ENCODE data around the gene WDR88.
"Not testable (repeated sequence)": the region's sequence is repeated elsewhere in the genome, so short reads cannot be mapped to it uniquely, and the experiment has no call there.

WDR88 gene

GRCh38 chr19:33171222-33171795 is 39.4 kb downstream of the WDR88 start:
- no peak for DNase-seq (ENCODE audit: low read depth in 2 of 2)

- no peak for DNase-seq (ENCODE audit: low read depth in 2 of 2)
Observed at GRCh38 chr19:33171916-33172359, 40.0 kb downstream of the WDR88 start.

GRCh38 chr19:33174186-33174585 is 42.3 kb downstream of the WDR88 start:
- no peak for DNase-seq (ENCODE audit: low read depth in 2 of 2)

GRCh38 chr19:33175156-33175782 is 43.4 kb downstream of the WDR88 start:
- DNase-seq (ENCODE audit: low read depth in 2 of 2): no peak

- DNase-seq (ENCODE audit: low read depth in 2 of 2): no peak
Observed at GRCh38 chr19:33175886-33176669, 44.2 kb downstream of the WDR88 start.

GRCh38 chr19:33176670-33177416 is 44.9 kb downstream of the WDR88 start:
- peak; percentile 96 to 98 for DNase-seq (ENCODE audit: low read depth in 2 of 2)

- DNase-seq (ENCODE audit: low read depth in 2 of 2): no peak
Observed at GRCh38 chr19:33177417-33177979, 45.6 kb downstream of the WDR88 start.

- no peak for DNase-seq (ENCODE audit: low read depth in 2 of 2)
Observed at GRCh38 chr19:33186431-33187182, 54.7 kb downstream of the WDR88 start.

- no peak for DNase-seq (ENCODE audit: low read depth in 2 of 2)
Observed at GRCh38 chr19:33187183-33187540, 55.2 kb downstream of the WDR88 start.

- DNase-seq (ENCODE audit: low read depth in 2 of 2): no peak
Observed at GRCh38 chr19:33189453-33189852, 57.5 kb downstream of the WDR88 start.

- DNase-seq (ENCODE audit: low read depth in 2 of 2): not testable (repeated sequence)
Observed at GRCh38 chr19:33191092-33191491, 59.2 kb downstream of the WDR88 start.

- DNase-seq (ENCODE audit: low read depth in 2 of 2): no peak
Observed at GRCh38 chr19:33191501-33191900, 59.6 kb downstream of the WDR88 start.

- DNase-seq (ENCODE audit: low read depth in 2 of 2): no peak
Observed at GRCh38 chr19:33192010-33192409, 60.1 kb downstream of the WDR88 start.

GRCh38 chr19:33193269-33193864 is 61.5 kb downstream of the WDR88 start:
- DNase-seq (ENCODE audit: low read depth in 2 of 2): no peak

- DNase-seq (ENCODE audit: low read depth in 2 of 2): no peak
Observed at GRCh38 chr19:33193865-33194362, 62.0 kb downstream of the WDR88 start, which contains the start of gene LRP3. Gene LRP3 (plus strand): TSS chr19:33194330. CDS start chr19:33194786, 456 bp downstream.

- no peak for DNase-seq (ENCODE audit: low read depth in 2 of 2)
Observed at GRCh38 chr19:33194532-33194885, 62.6 kb downstream of the WDR88 start.

GRCh38 chr19:33194886-33195644 is 63.2 kb downstream of the WDR88 start:
- DNase-seq (ENCODE audit: low read depth in 2 of 2): no peak

GRCh38 chr19:33195645-33196347 is 63.9 kb downstream of the WDR88 start:
- DNase-seq (ENCODE audit: low read depth in 2 of 2): no peak
